ENCODE results near the gene ESRRB. TPM values are rescaled to one million over a fixed set of nuclear protein-coding genes. Genes with fewer than 3 reads are reported as not detected.
"Not testable (repeated sequence)": the region's sequence is repeated elsewhere in the genome, so short reads cannot be mapped to it uniquely, and the experiment has no call there.

ESRRB gene
- total RNA-seq, 2 donors from 2014 or later, result 1.1 to 1.2 TPM

DNA sequence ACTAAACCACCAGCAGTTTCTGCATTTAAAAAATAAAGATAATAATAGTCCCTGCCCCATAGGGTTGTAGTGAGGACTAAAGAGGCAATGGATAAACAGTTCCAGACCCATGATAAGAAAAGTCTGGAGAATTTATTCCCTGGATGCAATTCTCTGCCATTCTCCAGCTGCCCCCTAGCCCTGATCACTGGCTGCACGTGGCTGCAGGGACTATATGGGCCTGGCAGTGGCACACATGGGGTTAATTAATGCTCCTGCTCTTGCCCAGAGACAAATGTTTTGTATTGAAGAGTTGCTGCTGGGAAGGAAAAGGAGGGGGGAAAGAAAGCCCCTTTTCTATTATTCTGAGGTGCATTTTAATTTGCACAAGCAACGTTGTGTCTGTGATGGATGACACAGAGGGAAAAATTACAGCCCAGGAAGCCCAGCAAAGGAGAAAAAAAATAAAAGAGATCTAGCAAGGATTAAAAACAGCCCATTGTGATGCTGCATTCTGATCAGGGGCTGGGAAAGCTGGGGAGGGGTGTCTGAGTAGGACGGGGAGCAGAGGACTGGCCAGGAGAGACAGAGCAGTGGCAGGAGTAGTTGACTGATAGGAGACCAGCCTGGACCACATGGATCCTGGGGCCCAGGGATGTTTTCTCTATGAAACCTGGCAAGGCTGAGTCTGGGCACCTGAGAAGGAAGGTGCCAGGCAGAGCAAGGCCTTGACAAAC lies 149.3 kb downstream of the ESRRB start:
- Mint-ChIP-seq H3K27me3 (ENCODE audit: insufficient read depth) (no peaks in the 10 kb centered on the region), H3K27ac (no peak overlapping the region), H3K36me3 (ENCODE audit: low read depth) (no peaks in the 10 kb centered on the region), H3K4me3 (no peak overlapping the region), H3K4me1 (peaks cover 9% of the 10 kb centered on the region), H3K9me3 (peaks cover 7% of the 10 kb centered on the region)
- 41 to 44% methylated on average over 3 of the region's 3 CpGs for WGBS, 2 experiments (ENCODE audit: insufficient coverage in 1 of 2, insufficient read length in 1 of 2)
- TF ChIP-seq, protein P1, sequence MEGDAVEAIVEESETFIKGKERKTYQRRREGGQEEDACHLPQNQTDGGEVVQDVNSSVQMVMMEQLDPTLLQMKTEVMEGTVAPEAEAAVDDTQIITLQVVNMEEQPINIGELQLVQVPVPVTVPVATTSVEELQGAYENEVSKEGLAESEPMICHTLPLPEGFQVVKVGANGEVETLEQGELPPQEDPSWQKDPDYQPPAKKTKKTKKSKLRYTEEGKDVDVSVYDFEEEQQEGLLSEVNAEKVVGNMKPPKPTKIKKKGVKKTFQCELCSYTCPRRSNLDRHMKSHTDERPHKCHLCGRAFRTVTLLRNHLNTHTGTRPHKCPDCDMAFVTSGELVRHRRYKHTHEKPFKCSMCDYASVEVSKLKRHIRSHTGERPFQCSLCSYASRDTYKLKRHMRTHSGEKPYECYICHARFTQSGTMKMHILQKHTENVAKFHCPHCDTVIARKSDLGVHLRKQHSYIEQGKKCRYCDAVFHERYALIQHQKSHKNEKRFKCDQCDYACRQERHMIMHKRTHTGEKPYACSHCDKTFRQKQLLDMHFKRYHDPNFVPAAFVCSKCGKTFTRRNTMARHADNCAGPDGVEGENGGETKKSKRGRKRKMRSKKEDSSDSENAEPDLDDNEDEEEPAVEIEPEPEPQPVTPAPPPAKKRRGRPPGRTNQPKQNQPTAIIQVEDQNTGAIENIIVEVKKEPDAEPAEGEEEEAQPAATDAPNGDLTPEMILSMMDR (conservative IDR thresholded peaks at IDR 0.05), result no peak
- Histone ChIP-seq H3K4me1 (ENCODE audit: control insufficient read depth, insufficient read depth, low read length) (no peaks in the 10 kb centered on the region), H3K27ac (ENCODE audit: low read depth, low read length) (peak overlapping the region; percentile 29), H3K4me3 (ENCODE audit: low read length) (no peak overlapping the region), H3K9me3 (ENCODE audit: control insufficient read depth, low read length) (peaks cover 4% of the 10 kb centered on the region), H3K27me3 (ENCODE audit: control insufficient read depth, insufficient read depth, low read length, poor library complexity, severe bottlenecking) (no peaks in the 10 kb centered on the region), H3K9ac (ENCODE audit: extremely low read depth, low read length, poor library complexity, severe bottlenecking) (no peak overlapping the region), H3K36me3 (ENCODE audit: control insufficient read depth, insufficient read depth, low read length) (no peaks in the 10 kb centered on the region)
- DNase-seq, result no peak

DNA sequence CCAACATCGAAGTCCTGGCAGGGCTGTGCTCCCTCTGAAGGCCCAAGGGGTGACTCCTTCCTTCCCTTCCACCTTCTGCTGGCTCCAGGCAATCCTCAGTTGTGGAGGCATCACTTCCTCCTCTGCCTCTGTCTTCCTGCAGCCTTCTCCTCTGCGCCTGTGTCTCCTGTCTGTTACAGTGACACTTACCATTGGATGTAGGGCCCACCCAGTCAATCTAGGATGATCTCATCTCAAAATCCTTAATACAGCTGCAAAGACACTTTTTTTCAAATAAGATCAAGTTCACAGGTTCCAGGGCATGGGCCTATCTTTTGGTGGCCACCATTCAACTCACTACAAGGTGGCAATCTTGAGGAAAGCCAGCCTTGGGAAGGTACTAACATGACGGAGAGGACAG lies 155.1 kb downstream of the ESRRB start:
- no peak overlapping the region for H3K27ac ChIP-seq (ENCODE audit: low read depth, low read length)
- no peaks in the 10 kb centered on the region for H3K27me3 Mint-ChIP-seq (ENCODE audit: insufficient read depth)
- no peak for DNase-seq
- H3K4me3 Mint-ChIP-seq, result no peak overlapping the region
- peaks cover 16% of the 10 kb centered on the region for H3K4me1 Mint-ChIP-seq
- peaks cover 5% of the 10 kb centered on the region for H3K9me3 ChIP-seq (ENCODE audit: control insufficient read depth, low read length)
- H3K4me1 ChIP-seq (ENCODE audit: control insufficient read depth, insufficient read depth, low read length), result peaks cover 9% of the 10 kb centered on the region
- H3K4me3 ChIP-seq (ENCODE audit: low read length), result no peak overlapping the region
- no peaks in the 10 kb centered on the region for H3K36me3 Mint-ChIP-seq (ENCODE audit: low read depth)
- H3K27ac Mint-ChIP-seq, result no peak overlapping the region
- TF ChIP-seq, protein P1 (conservative IDR thresholded peaks at IDR 0.05), result no peak
- no peaks in the 10 kb centered on the region for H3K27me3 ChIP-seq (ENCODE audit: control insufficient read depth, insufficient read depth, low read length, poor library complexity, severe bottlenecking)
- peaks cover 7% of the 10 kb centered on the region for H3K9me3 Mint-ChIP-seq
- no peaks in the 10 kb centered on the region for H3K36me3 ChIP-seq (ENCODE audit: control insufficient read depth, insufficient read depth, low read length)
- H3K9ac ChIP-seq (ENCODE audit: extremely low read depth, low read length, poor library complexity, severe bottlenecking), result no peak overlapping the region
- WGBS, 2 experiments (ENCODE audit: insufficient coverage in 1 of 2, insufficient read length in 1 of 2), result 87 to 93% methylated on average over 2 to 3 of the region's 3 CpGs

DNA sequence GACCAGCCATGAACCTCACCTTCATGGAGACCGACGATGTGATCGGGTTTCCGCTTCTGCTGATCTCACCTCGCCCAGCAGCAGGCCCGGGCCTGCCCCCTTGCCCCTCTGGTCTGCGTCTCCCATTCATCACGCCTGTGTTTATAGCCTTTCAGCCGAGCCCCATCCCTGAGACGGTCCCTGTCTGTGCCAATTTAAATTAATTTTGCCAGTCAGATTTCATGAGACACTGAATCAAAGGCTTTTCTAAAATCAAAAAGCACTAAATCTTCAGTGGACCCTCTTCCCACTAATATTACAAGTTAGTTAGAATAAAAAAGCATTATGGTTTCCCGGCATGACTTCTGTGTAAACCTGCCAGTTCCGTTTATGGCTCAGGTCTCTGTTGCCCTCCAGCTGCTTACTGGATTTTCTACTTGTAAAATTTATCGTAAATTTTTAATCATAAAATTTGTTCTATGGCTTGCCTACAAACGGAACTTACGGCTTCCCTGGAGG lies 155.9 kb downstream of the ESRRB start:
- no peak overlapping the region for H3K27ac ChIP-seq (ENCODE audit: low read depth, low read length)
- no peak overlapping the region for H3K9ac ChIP-seq (ENCODE audit: extremely low read depth, low read length, poor library complexity, severe bottlenecking)
- no peaks in the 10 kb centered on the region for H3K36me3 ChIP-seq (ENCODE audit: control insufficient read depth, insufficient read depth, low read length)
- H3K27me3 ChIP-seq (ENCODE audit: control insufficient read depth, insufficient read depth, low read length, poor library complexity, severe bottlenecking), result no peaks in the 10 kb centered on the region
- Mint-ChIP-seq H3K9me3 (peaks cover 10% of the 10 kb centered on the region), H3K36me3 (ENCODE audit: low read depth) (no peaks in the 10 kb centered on the region), H3K27ac (peak overlapping the region; percentile 32), H3K27me3 (ENCODE audit: insufficient read depth) (no peaks in the 10 kb centered on the region), H3K4me1 (peaks cover 16% of the 10 kb centered on the region), H3K4me3 (no peak overlapping the region)
- peaks cover 9% of the 10 kb centered on the region for H3K4me1 ChIP-seq (ENCODE audit: control insufficient read depth, insufficient read depth, low read length)
- H3K9me3 ChIP-seq (ENCODE audit: control insufficient read depth, low read length), result peaks cover 5% of the 10 kb centered on the region
- 93 to 95% methylated on average over 10 to 15 of the region's 15 CpGs for WGBS, 2 experiments (ENCODE audit: insufficient coverage in 1 of 2, insufficient read length in 1 of 2)
- DNase-seq, result no peak
- TF ChIP-seq, protein P1 (conservative IDR thresholded peaks at IDR 0.05), result no peak
- H3K4me3 ChIP-seq (ENCODE audit: low read length), result no peak overlapping the region

DNA sequence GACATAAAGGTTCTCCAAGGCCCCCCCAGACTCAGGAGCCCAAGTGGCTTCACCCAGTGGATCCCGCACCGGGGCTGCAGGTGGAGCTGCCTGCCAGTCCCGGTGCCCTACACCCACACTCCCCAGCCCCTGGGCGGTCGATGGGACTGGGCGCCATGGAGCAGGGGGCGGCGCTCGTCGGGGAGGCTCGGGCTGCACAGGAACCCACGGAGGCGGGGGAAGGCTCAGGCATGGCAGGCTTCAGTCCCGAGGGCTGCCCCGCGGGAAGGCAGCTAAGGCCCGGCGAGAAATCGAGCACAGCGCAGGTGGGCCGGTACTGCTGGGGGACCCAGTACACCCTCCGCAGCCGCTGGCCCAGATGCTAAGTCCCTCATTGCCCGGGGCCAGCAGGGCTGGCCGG lies 160.7 kb downstream of the ESRRB start:
- not testable (repeated sequence) for DNase-seq; H3K9me3 ChIP-seq (ENCODE audit: control insufficient read depth, low read length); H3K4me1 ChIP-seq (ENCODE audit: control insufficient read depth, insufficient read depth, low read length); H3K9ac ChIP-seq (ENCODE audit: extremely low read depth, low read length, poor library complexity, severe bottlenecking); H3K4me3 ChIP-seq (ENCODE audit: low read length); H3K27me3 ChIP-seq (ENCODE audit: control insufficient read depth, insufficient read depth, low read length, poor library complexity, severe bottlenecking); H3K4me3 Mint-ChIP-seq; H3K36me3 ChIP-seq (ENCODE audit: control insufficient read depth, insufficient read depth, low read length); H3K27ac ChIP-seq (ENCODE audit: low read depth, low read length); H3K27ac Mint-ChIP-seq; H3K36me3 Mint-ChIP-seq (ENCODE audit: low read depth); H3K27me3 Mint-ChIP-seq (ENCODE audit: insufficient read depth)
- Mint-ChIP-seq H3K9me3 (peaks cover 12% of the 10 kb centered on the region), H3K4me1 (peaks cover 18% of the 10 kb centered on the region)
- 96 to 98% methylated on average over 7 to 22 of the region's 25 CpGs for WGBS, 2 experiments (ENCODE audit: insufficient coverage in 1 of 2, insufficient read length in 1 of 2)
